Measurements from ENCODE around the gene SYN1. TPM values are rescaled to one million over a fixed set of nuclear protein-coding genes. Genes with fewer than 3 reads are reported as not detected.

The SYN1 gene
- total RNA-seq, 1 donor from 2014 or later = not detected

DNA sequence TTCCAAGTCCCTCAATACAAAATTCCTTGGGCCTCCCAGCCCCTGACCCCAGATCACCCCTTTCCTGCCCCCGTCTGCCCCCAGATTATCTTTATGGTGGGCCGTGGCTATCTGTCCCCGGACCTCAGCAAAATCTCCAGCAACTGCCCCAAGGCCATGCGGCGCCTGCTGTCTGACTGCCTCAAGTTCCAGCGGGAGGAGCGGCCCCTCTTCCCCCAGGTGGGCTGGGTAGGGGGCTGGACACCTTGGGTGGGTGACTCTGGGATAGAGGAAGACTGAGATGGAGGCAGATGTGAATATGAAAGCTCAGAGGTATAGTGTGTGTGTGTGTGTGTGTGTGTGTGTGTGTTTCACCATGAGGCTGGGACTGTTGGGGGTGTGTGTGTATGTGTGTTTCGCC lies 48.9 kb downstream of the SYN1 start:
- no peak overlapping the region for H3K27ac ChIP-seq
- no peaks in the 10 kb centered on the region for H3K79me2 ChIP-seq (ENCODE audit: low read depth)
- H3K4me2 ChIP-seq = no peak overlapping the region
- H3K4me1 Mint-ChIP-seq = peaks cover 8% of the 10 kb centered on the region
- peaks cover 40% of the 10 kb centered on the region for H3K9me3 Mint-ChIP-seq
- H3K4me3 Mint-ChIP-seq = no peak overlapping the region
- H3K9me3 ChIP-seq (ENCODE audit: low read depth) = no peaks in the 10 kb centered on the region
- no peak overlapping the region for H3K4me3 ChIP-seq
- DNase-seq (ENCODE audit: low spot score) = no peak
- H2AFZ ChIP-seq (replicated peaks) = no peak overlapping the region
- H3K36me3 ChIP-seq = no peaks in the 10 kb centered on the region
- H3K9ac ChIP-seq = no peak overlapping the region
- H4K20me1 ChIP-seq (ENCODE audit: low read depth) = no peaks in the 10 kb centered on the region
- H3K27me3 Mint-ChIP-seq (ENCODE audit: insufficient read depth, low read depth) = peaks cover 7% of the 10 kb centered on the region
- TF ChIP-seq, protein P1, sequence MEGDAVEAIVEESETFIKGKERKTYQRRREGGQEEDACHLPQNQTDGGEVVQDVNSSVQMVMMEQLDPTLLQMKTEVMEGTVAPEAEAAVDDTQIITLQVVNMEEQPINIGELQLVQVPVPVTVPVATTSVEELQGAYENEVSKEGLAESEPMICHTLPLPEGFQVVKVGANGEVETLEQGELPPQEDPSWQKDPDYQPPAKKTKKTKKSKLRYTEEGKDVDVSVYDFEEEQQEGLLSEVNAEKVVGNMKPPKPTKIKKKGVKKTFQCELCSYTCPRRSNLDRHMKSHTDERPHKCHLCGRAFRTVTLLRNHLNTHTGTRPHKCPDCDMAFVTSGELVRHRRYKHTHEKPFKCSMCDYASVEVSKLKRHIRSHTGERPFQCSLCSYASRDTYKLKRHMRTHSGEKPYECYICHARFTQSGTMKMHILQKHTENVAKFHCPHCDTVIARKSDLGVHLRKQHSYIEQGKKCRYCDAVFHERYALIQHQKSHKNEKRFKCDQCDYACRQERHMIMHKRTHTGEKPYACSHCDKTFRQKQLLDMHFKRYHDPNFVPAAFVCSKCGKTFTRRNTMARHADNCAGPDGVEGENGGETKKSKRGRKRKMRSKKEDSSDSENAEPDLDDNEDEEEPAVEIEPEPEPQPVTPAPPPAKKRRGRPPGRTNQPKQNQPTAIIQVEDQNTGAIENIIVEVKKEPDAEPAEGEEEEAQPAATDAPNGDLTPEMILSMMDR (IDR thresholded peaks at IDR 0.05) = no peak
- TF ChIP-seq EZH2 (IDR thresholded peaks at IDR 0.05) (no peak), EZH2phosphoT487 (IDR thresholded peaks at IDR 0.05) (no peak)
- H3K27me3 ChIP-seq = no peaks in the 10 kb centered on the region
- H3K27ac Mint-ChIP-seq = no peak overlapping the region
- peaks cover 10% of the 10 kb centered on the region for H3F3A ChIP-seq (ENCODE audit: low read depth)
- peaks cover 6% of the 10 kb centered on the region for H3K4me1 ChIP-seq
- H3K36me3 Mint-ChIP-seq = peaks cover 38% of the 10 kb centered on the region

- Histone ChIP-seq H4K20me1 (ENCODE audit: low read depth) (no peaks in the 10 kb centered on the region), H3F3A (ENCODE audit: low read depth) (peaks cover 10% of the 10 kb centered on the region), H3K27ac (no peak overlapping the region), H3K4me1 (peaks cover 6% of the 10 kb centered on the region), H3K9me3 (ENCODE audit: low read depth) (no peaks in the 10 kb centered on the region), H2AFZ (replicated peaks) (no peak overlapping the region), H3K9ac (no peak overlapping the region), H3K79me2 (ENCODE audit: low read depth) (no peaks in the 10 kb centered on the region), H3K4me3 (no peak overlapping the region), H3K4me2 (no peak overlapping the region), H3K36me3 (no peaks in the 10 kb centered on the region), H3K27me3 (no peaks in the 10 kb centered on the region)
- H3K36me3 Mint-ChIP-seq = peaks cover 38% of the 10 kb centered on the region
- TF ChIP-seq EZH2phosphoT487 (IDR thresholded peaks at IDR 0.05) = no peak
- TF ChIP-seq, protein P1 (IDR thresholded peaks at IDR 0.05) = peak; percentile 40
- no peak overlapping the region for H3K27ac Mint-ChIP-seq
- H3K4me3 Mint-ChIP-seq = no peak overlapping the region
- H3K9me3 Mint-ChIP-seq = peaks cover 40% of the 10 kb centered on the region
- peaks cover 7% of the 10 kb centered on the region for H3K27me3 Mint-ChIP-seq (ENCODE audit: insufficient read depth, low read depth)
- peak; percentile 50 for DNase-seq (ENCODE audit: low spot score)
- H3K4me1 Mint-ChIP-seq = peaks cover 8% of the 10 kb centered on the region
Observed at GRCh38 chrX:47568656-47569295, 50.9 kb downstream of the SYN1 start.

DNA sequence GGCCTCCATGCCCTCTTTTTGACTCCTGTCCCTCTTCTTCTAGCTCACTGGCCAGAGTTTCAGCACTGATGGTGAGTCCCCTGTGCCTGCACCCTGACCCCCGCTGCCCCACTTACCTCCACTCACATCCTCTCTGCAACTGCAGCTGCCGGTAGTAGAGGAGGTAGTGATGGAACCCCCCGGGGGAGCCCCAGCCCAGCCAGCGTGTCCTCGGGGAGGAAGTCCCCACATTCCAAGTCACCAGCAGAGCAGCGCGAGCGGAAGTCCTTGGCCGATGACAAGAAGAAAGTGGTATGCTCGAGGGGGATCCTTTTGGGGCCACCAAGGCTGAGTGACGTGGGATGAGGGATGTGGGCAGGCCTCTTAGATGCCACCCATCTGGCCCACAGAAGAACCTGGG lies 52.8 kb downstream of the SYN1 start:
- H3K9me3 ChIP-seq (ENCODE audit: low read depth) = no peaks in the 10 kb centered on the region
- Mint-ChIP-seq H3K4me3 (no peak overlapping the region), H3K27ac (no peak overlapping the region), H3K27me3 (ENCODE audit: insufficient read depth, low read depth) (peaks cover 5% of the 10 kb centered on the region), H3K9me3 (peaks cover 31% of the 10 kb centered on the region), H3K4me1 (peaks cover 5% of the 10 kb centered on the region), H3K36me3 (peaks cover 37% of the 10 kb centered on the region)
- H2AFZ ChIP-seq (replicated peaks) = no peak overlapping the region
- H3K4me2 ChIP-seq = no peak overlapping the region
- peaks cover 7% of the 10 kb centered on the region for H3K79me2 ChIP-seq (ENCODE audit: low read depth)
- no peaks in the 10 kb centered on the region for H3F3A ChIP-seq (ENCODE audit: low read depth)
- no peak for DNase-seq (ENCODE audit: low spot score)
- no peak overlapping the region for H3K4me3 ChIP-seq
- no peak overlapping the region for H3K9ac ChIP-seq
- TF ChIP-seq EZH2phosphoT487 (IDR thresholded peaks at IDR 0.05) (no peak), EZH2 (IDR thresholded peaks at IDR 0.05) (no peak)
- TF ChIP-seq, protein P1 (IDR thresholded peaks at IDR 0.05) = no peak
- peaks cover 2% of the 10 kb centered on the region for H4K20me1 ChIP-seq (ENCODE audit: low read depth)
- no peak overlapping the region for H3K27ac ChIP-seq
- no peaks in the 10 kb centered on the region for H3K27me3 ChIP-seq
- no peaks in the 10 kb centered on the region for H3K36me3 ChIP-seq
- no peaks in the 10 kb centered on the region for H3K4me1 ChIP-seq

All from neural progenitor cell (in vitro differentiated cells).